Stimulated activated naive CD4-positive, alpha-beta T cell (primary cell): ENCODE measurements around the gene CAMTA1.

Experiments used
- DNase-seq, 6 experiments: peaks; one replicate each; lab custom pipeline; 2025; lab: John Stamatoyannopoulos, UW

CAMTA1 gene

DNA sequence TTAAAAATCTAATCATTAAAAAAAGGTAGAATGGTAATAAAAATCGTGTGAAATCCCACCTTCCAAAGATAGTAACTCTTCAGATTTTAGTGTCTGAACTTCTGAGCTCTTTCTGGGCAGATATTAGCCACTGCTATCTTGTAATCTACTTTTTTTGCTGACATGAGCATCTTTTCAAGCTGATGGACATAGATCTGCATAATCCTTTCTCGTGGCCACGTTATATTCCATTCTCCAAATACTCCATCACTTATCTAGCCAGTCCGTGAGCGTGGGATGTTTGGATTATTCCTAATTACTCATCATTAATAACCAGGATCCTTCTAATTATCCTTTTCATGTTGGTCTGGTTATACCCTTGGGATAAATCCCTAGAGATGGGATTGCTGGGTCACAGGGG is 731.7 kb downstream of the CAMTA1 start:
- DNase-seq: no peak

- DNase-seq: no peak
These were observed 732.5 kb downstream of the CAMTA1 start for GRCh38 chr1:7517611-7518330.

GRCh38 chr1:7518411-7518810 is 733.2 kb downstream of the CAMTA1 start:
- no peak for DNase-seq

- DNase-seq: no peak
These were observed 734.1 kb downstream of the CAMTA1 start for GRCh38 chr1:7519181-7519860.

DNA sequence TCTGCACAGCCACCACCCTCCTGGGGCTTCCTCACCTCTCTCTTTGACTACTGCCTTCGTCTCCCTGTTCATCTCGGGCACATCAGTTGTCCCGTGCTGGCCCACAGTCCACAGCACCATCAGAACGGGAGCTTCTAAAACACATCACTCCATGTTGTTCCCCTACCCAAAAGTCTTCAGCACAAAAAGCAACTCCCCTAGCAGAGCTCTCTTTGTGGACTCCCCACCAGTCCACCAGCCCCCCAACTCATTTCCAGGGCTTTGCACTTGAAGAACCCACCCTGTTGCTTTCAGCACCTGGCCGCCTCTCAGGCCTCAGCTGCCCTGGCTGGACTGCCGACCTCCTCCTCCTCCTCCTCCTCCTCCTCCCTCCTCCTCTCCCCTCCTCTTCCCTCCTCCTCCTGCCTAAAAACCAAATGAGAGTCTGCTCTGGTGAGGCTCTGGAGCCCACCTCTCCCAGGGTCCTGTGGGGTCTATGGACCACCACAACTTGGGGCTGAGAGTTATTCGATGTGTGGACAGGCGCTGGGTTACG is 734.7 kb downstream of the CAMTA1 start:
- no peak for DNase-seq

DNA sequence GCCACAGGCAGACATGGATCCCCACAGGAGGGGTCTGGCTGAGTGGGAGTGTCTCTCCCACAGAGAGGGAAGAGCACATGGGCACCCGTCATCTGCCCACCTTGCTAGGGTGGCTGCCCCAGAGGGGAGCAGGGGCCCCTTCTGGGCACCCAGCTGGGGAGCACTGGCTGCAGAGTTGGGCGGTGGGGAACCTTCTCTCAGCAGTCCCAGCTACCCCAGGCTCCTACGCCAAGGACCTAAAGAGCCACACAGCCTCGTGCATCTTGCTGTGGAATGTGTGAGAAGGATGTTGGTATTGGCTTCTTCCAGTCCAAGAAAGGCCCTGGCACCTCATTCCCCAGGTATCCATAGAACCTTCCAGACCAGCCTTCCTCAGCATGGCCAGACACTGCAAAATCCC is 735.2 kb downstream of the CAMTA1 start:
- DNase-seq: no peak

GRCh38 chr1:7524341-7525337 is 739.4 kb downstream of the CAMTA1 start:
- no peak for DNase-seq

- DNase-seq: no peak
These were observed 740.2 kb downstream of the CAMTA1 start for GRCh38 chr1:7525338-7526063.

GRCh38 chr1:7526196-7526866 is 741.1 kb downstream of the CAMTA1 start:
- DNase-seq: no peak

DNA sequence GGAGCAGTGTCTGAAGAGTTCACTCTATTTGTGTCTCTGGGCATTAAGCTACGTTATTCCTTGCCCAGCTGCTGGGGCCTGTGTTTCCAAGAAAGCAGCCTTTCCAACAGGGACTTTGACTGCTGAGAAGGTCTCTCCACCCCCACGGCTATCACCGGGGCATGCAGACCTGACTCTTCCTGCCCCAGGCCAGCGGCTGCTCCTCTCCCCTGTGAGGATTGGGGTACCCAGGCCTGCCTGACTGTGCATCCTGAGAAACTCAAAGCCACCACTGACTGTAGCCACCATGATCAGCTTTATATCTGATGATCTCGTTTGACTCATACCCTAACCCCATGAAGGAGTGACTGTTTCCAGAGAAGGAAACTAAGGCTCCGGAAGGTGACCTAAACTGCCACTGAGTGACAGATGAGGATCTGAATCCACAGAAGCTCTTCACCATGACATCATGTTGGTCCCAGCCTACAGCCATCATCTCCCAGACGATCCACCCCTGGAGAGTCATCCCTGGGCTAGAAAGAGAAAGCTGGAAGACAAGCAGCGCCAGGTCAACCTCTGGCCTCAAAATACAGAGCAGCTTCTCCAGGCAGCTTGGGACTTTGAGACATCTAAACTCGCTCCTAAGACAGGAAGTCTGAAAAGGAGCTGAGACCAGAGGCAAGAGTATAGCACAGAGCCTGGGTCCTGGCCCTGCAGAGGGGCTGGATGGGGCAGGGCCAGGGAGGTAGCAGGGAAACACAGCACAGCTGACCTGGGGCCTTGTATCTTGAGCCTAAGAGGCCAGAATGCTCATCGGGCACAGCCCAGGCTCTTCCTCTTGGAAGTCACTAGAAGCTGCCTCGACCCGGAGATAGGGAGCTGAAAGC is 741.8 kb downstream of the CAMTA1 start:
- DNase-seq: no peak

DNA sequence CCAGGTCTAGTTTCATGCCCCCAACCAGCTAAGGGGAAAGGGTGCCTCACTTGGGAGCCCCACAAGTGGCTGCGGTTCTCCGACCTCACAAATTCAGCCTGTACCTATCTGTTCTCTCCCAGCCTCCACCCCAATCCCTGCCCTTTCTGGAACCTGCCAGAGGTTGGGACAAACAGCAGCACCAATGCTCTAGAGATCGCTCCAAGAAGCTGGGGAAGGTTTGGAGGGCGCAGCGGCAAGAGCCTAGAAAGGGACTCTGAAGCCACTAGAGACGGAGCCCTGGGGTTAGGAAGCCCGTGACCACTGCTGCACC is 742.4 kb downstream of the CAMTA1 start:
- no peak for DNase-seq

DNA sequence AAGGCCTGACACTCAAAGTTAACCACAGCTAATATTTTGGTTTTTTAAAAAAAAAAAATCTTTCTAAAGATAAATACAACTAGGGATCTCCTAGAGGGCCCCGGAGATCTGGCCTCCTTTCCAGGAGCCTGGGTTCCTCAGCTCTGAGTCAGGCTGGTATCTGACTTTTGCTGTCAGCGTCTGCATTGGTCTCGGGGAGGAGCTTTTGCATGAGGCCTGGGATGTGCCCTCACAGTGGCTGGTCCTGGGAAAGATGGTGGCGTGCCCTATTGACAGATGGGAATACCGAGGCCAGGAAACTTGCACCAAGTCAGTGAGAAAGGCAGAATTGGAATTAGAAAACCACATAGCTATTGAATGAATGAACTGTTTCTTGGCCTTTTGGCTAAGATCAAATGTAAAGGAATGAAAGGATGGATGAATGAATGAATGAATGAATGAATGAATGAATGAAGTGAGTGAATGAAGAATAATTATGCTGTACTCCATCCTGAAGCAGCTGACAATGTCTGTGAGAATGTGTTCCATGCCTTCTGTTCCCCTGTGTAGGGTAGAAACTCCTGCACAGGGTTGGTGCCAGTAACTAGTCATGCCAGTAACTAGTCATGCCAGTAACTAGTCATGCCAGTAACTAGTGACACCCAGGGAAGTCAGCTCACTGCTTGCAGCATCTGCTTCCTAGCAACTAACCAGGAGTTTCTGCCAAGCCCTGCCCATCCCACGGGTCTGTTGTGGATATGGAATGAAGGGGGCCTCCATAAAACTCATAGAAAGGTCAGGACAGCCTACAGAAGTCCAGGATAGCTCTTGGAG is 743.3 kb downstream of the CAMTA1 start:
- DNase-seq: no peak

- no peak for DNase-seq
These were observed 744.7 kb downstream of the CAMTA1 start for GRCh38 chr1:7529917-7530316.

GRCh38 chr1:7531562-7532340 is 746.5 kb downstream of the CAMTA1 start:
- DNase-seq: no peak

GRCh38 chr1:7533006-7533405 is 747.8 kb downstream of the CAMTA1 start:
- no peak for DNase-seq

GRCh38 chr1:7534061-7534825 is 749.0 kb downstream of the CAMTA1 start:
- DNase-seq: no peak

GRCh38 chr1:7535016-7535415 is 749.8 kb downstream of the CAMTA1 start:
- no peak for DNase-seq
